ENCODE results near the gene PRKG1.

- TF ChIP-seq CTCF (conservative IDR thresholded peaks at IDR 0.05; ENCODE audit: low read depth in 2 of 2), result no peak
- TF ChIP-seq ZNF114 (CRISPR knock-in tag; IDR thresholded peaks at IDR 0.05), result no peak
- TF ChIP-seq JUNB (IDR thresholded peaks at IDR 0.05; ENCODE audit: unreplicated experiment), result no peak
- TF ChIP-seq EZH2phosphoT487 (IDR thresholded peaks at IDR 0.05; ENCODE audit: unreplicated experiment), result no peak
- TF ChIP-seq POLR2AphosphoS5 (IDR thresholded peaks at IDR 0.05; ENCODE audit: low read depth), result no peak
- TF ChIP-seq CREB1 (CRISPR knock-in tag; IDR thresholded peaks at IDR 0.05; ENCODE audit: low read depth), result no peak
- TF ChIP-seq EZH2 (IDR thresholded peaks at IDR 0.05; ENCODE audit: low read depth, unreplicated experiment), result no peak
- no peak for TF ChIP-seq REST (IDR thresholded peaks at IDR 0.05; ENCODE audit: unreplicated experiment)
These were observed 990.0 kb downstream of the PRKG1 start for GRCh38 chr10:52064084-52064845.

Data from GM23338 (cell line).